ENCODE data around the gene PRKCE.

- no peak for TF ChIP-seq POLR2AphosphoS5 (IDR thresholded peaks at IDR 0.05; ENCODE audit: borderline replicate concordance, low read depth, low read length)
- no peak for TF ChIP-seq EZH2 (IDR thresholded peaks at IDR 0.05)
- TF ChIP-seq FOXP2 (optimal IDR thresholded peaks at IDR 0.05; ENCODE audit: control extremely low read depth, extremely low read length, insufficient read depth): no peak
Measured at GRCh38 chr2:46067062-46067461, 415.6 kb downstream of the PRKCE start.
